ENCODE data around the gene SASS6.

GRCh38 chr1:100037656-100037926 is 95.1 kb downstream of the SASS6 start:
- TF ChIP-seq CTCF (conservative IDR thresholded peaks at IDR 0.05; ENCODE audit: low read depth, low read length) = no peak
- TF ChIP-seq EZH2 (IDR thresholded peaks at IDR 0.05; ENCODE audit: low read length, unreplicated experiment) = no peak
- no peak for TF ChIP-seq EZH2phosphoT487 (IDR thresholded peaks at IDR 0.05; ENCODE audit: borderline replicate concordance, low read length)
